GM21360 (cell line): ENCODE results near the gene SLC35B2.

Experiments used
- ATAC-seq: cut with Tn5 transposase; IDR thresholded peaks from one replicate; pipeline ENCODE4 v1.9.1; 2021; ENCODE audit warnings: mild to moderate bottlenecking, moderate library complexity; ENCODE audit not compliant: unreplicated experiment

SLC35B2 gene

DNA sequence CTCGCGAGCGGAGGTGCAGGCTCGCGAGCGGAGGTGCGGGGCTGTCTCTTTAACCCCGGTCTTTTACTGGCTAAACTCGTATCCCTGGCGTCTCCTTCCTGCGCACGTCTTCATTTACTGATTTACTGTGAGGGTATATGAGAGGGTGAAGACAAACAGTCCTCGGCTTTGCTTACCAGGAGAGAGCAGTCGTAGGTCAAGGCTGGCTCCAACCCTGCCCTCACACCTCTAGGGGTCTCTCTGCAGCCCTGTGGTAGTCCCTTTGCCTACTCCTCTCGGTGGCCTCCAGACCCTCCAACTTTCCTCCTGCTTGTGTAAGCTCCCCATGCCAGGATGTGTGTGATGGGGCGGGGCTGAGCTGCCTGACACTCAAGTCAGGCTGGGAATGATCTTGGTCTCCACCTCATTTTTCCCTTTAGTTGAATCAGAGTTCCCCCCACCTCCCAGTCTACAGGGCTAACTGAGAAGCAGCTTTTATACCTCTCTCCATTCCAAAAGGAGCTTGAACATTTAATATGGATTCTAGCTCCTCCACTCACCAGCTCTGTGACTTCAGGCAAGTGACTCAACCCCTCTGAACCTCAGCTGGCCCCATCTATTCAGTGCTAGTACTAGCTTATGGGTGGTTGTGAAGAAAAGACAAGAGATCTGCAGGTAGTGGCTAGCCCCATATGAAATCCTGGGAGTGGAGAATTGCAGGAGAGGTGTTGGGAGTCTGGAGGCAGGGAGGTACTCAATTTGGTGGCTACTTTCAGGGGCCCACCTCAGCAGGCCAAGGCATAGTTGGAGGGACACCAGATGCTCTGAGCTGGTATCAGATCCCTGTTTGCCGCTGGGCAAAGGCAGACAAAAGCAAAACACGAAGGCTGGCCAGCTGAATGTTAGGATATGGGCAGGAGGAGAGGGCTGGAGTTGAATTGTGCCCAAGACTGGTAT is 33.0 kb downstream of the SLC35B2 start:
- ATAC-seq: no peak

- ATAC-seq: peak; percentile 29
Observed at GRCh38 chr6:44223319-44224028, 33.9 kb downstream of the SLC35B2 start, which contains the start of gene SLC29A1. SLC29A1 (plus strand) TSS chr6:44223595; CDS start chr6:44227314, 3,719 bp downstream.

GRCh38 chr6:44222486-44223318 is 34.6 kb downstream of the SLC35B2 start:
- ATAC-seq: no peak

- ATAC-seq: no peak
Observed at GRCh38 chr6:44221961-44222335, 35.4 kb downstream of the SLC35B2 start.

- peak; percentile 46 for ATAC-seq
Observed at GRCh38 chr6:44221291-44221960, 35.9 kb downstream of the SLC35B2 start.

- no peak for ATAC-seq
Observed at GRCh38 chr6:44220913-44221290, 36.4 kb downstream of the SLC35B2 start.

GRCh38 chr6:44219815-44220784 is 37.2 kb downstream of the SLC35B2 start:
- no peak for ATAC-seq

GRCh38 chr6:44219053-44219814 is 38.1 kb downstream of the SLC35B2 start:
- peak; percentile 37 for ATAC-seq

- ATAC-seq: no peak
Observed at GRCh38 chr6:44217332-44218143, 39.8 kb downstream of the SLC35B2 start.

- no peak for ATAC-seq
Observed at GRCh38 chr6:44216677-44217331, 40.5 kb downstream of the SLC35B2 start, which contains the start of gene MYMX. MYMX (plus strand) TSS chr6:44216926; CDS start chr6:44217472, 546 bp downstream.

- no peak for ATAC-seq
Observed at GRCh38 chr6:44214307-44214706, 43.0 kb downstream of the SLC35B2 start.

GRCh38 chr6:44211284-44211683 is 46.0 kb downstream of the SLC35B2 start:
- ATAC-seq: no peak

DNA sequence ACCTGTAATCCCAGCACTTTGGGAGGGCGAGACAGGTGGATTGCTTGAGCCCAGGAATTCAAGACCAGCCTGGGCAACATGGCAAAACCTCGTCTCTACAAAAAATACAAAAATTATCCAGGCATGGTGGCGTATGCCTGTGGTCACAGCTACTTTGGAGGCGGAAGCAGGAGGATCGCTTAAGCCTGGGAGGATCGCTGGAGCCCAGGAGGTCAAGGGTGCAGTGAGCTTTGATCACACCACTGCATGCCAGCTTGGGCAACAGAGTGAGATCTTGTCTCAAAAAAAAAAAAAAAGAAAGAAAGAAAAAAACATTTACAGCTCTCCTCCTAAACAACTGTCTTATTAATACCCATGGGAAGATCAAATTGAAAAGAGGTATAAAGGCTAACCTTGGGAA is 49.4 kb downstream of the SLC35B2 start:
- ATAC-seq: no peak
